Endothelial cell of umbilical vein (primary cell): ENCODE results near the gene KRTAP9-8. TPM values are rescaled to one million over a fixed set of nuclear protein-coding genes. Genes with fewer than 3 reads are reported as not detected.

ENCODE experiments used
- BruUV-seq: library from RNA; stranded (reverse); fragments of 400-500 nt; replicated peaks from 2 replicates; lab custom pipeline; 2021; lab: Mats Ljungman, UMichigan
- CTCF ChIA-PET: fragments of 300-600, 350-600 bp; sonication (Branson Sonifier 250); formaldehyde crosslinking; loops from one replicate; lab custom pipeline; 2021; ENCODE audit warnings: antibody characterized with exemption, inconsistent platforms; lab: Charles Lee
- POLR2A ChIA-PET: fragments of 300-600, 350-600 bp; sonication (Branson Sonifier 250); formaldehyde crosslinking; loops from one replicate; lab custom pipeline; 2021; ENCODE audit warnings: antibody characterized with exemption, inconsistent platforms; lab: Charles Lee
- DNase-seq: peaks from one replicate; pipeline ENCODE4 v3.0.0-alpha.2; 2011; ENCODE audit warnings: low read depth, low spot score
- FAIRE-seq: peaks from 2 replicates; lab custom pipeline; 2011; peaks lifted over from hg19 to GRCh38; lab: Jason Lieb, UNC
- H2AFZ ChIP-seq: 2 replicates; pipeline ENCODE4 v1.6.0; 2012; ENCODE audit warnings: low read depth, low read length, control low read depth, inconsistent platforms
- H3K27ac ChIP-seq: 2 replicates; pipeline ENCODE4 v1.5.1; 2011; ENCODE audit warnings: low read depth, mild to moderate bottlenecking, control low read depth, low read length, moderate library complexity; ENCODE audit not compliant: insufficient read depth
- H3K27me3 ChIP-seq, 2 experiments: 2 replicates each; pipeline versions ENCODE4 v1.6.0 to v1.6.1; 2011; ENCODE audit warnings: low read length in 2 of 2, mixed read lengths in 1 of 2; ENCODE audit not compliant: control insufficient read depth in 2 of 2, insufficient read depth in 2 of 2
- H3K36me3 ChIP-seq, 2 experiments: 2 replicates in 1 of 2; 3 replicates in 1 of 2; pipeline ENCODE4 v1.5.1; 2011; ENCODE audit warnings: low read length in 2 of 2, mild to moderate bottlenecking in 1 of 2, moderate library complexity in 1 of 2; ENCODE audit not compliant: control insufficient read depth in 2 of 2, insufficient read depth in 2 of 2; ENCODE audit errors: extremely low read depth in 1 of 2
- H3K4me1 ChIP-seq: 3 replicates; pipeline ENCODE4 v1.5.1; 2011; ENCODE audit warnings: mild to moderate bottlenecking, low read length; ENCODE audit not compliant: control insufficient read depth, insufficient read depth; ENCODE audit errors: extremely low read depth
- H3K4me2 ChIP-seq: 2 replicates; pipeline ENCODE4 v1.6.1; 2011; ENCODE audit warnings: low read length, control low read depth, mixed read lengths; ENCODE audit not compliant: insufficient read depth
- H3K4me3 ChIP-seq, 3 experiments: fragments of 200-600 bp in 1 of 3; sonication (generic), shearing (Covaris generic) in 1 of 3; replicated peaks in 1 of 3; 2 replicates each; pipeline ENCODE4 v1.5.1; 2011 to 2016; ENCODE audit warnings: control low read depth in 3 of 3, low read length in 3 of 3, mild to moderate bottlenecking in 2 of 3, inconsistent platforms in 1 of 3, low read depth in 1 of 3, moderate library complexity in 1 of 3; ENCODE audit not compliant: insufficient read depth in 1 of 3
- H3K79me2 ChIP-seq: 2 replicates; pipeline ENCODE4 v1.6.0; 2012; ENCODE audit warnings: low read length, inconsistent platforms; ENCODE audit not compliant: control insufficient read depth, insufficient read depth
- H3K9ac ChIP-seq: replicated peaks from 2 replicates; pipeline ENCODE3; 2011; ENCODE audit warnings: low read length, control low read depth; ENCODE audit not compliant: insufficient read depth; ENCODE audit errors: extremely low read depth
- H3K9me1 ChIP-seq: replicated peaks from 3 replicates; pipeline ENCODE4 v1.6.0; 2011; ENCODE audit warnings: mild to moderate bottlenecking, low read length; ENCODE audit not compliant: control insufficient read depth, insufficient read depth; ENCODE audit errors: extremely low read depth
- H3K9me3 ChIP-seq: replicated peaks from 2 replicates; pipeline ENCODE4 v1.5.1; 2012; ENCODE audit warnings: low read length, inconsistent platforms; ENCODE audit not compliant: control insufficient read depth, insufficient read depth
- H4K20me1 ChIP-seq: replicated peaks from 2 replicates; pipeline ENCODE3; 2011; ENCODE audit warnings: mild to moderate bottlenecking, low read length; ENCODE audit not compliant: control insufficient read depth, insufficient read depth; ENCODE audit errors: extremely low read depth
- CTCF ChIP-seq, 2 donors: IDR thresholded peaks; 1 replicate in 1 of 2; 2 replicates in 1 of 2; pipeline ENCODE4 v1.5.1; 2011; ENCODE audit warnings: low read length in 2 of 2, mild to moderate bottlenecking in 2 of 2, moderate library complexity in 2 of 2, control low read depth in 1 of 2, inconsistent platforms in 1 of 2, low read depth in 1 of 2; ENCODE audit not compliant: insufficient read depth in 1 of 2; ENCODE audit errors: extremely low read depth in 1 of 2
- EZH2 ChIP-seq: IDR thresholded peaks from 2 replicates; pipeline ENCODE4 v1.6.1; 2012; ENCODE audit warnings: borderline replicate concordance, low read depth, mild to moderate bottlenecking, moderate library complexity, low read length, inconsistent platforms; ENCODE audit not compliant: severe bottlenecking
- FOS ChIP-seq: IDR thresholded peaks from 2 replicates; pipeline ENCODE4 v1.6.1; 2011; ENCODE audit warnings: mild to moderate bottlenecking, low read length, moderate library complexity, borderline replicate concordance; ENCODE audit not compliant: insufficient read depth
- GATA2 ChIP-seq: IDR thresholded peaks from 2 replicates; pipeline ENCODE4 v1.7.0; 2011; ENCODE audit warnings: low read depth, mild to moderate bottlenecking, moderate library complexity, mixed read lengths, low read length; ENCODE audit not compliant: insufficient read length, insufficient read depth
- JUN ChIP-seq: IDR thresholded peaks from 2 replicates; pipeline ENCODE4 v1.6.1; 2011; ENCODE audit warnings: borderline replicate concordance, low read depth; ENCODE audit not compliant: insufficient read length, insufficient read depth
- MAX ChIP-seq: IDR thresholded peaks from 2 replicates; pipeline ENCODE4 v1.6.1; 2011; ENCODE audit not compliant: insufficient read depth, insufficient read length
- MYC ChIP-seq: IDR thresholded peaks from one replicate; pipeline ENCODE4 v1.6.1; 2011; ENCODE audit warnings: mild to moderate bottlenecking, low read depth, low read length
- POLR2A ChIP-seq: IDR thresholded peaks from 2 replicates; pipeline ENCODE4 v1.6.1; 2012; ENCODE audit warnings: low read depth, mild to moderate bottlenecking, control low read depth, low read length
- POLR2AphosphoS5 ChIP-seq: IDR thresholded peaks from 2 replicates; pipeline ENCODE4 v1.6.1; 2012; ENCODE audit warnings: low read depth, mild to moderate bottlenecking, control low read depth, low read length, moderate library complexity; ENCODE audit not compliant: insufficient read depth
- dilution Hi-C: fragments of 300-500 bp; cut with MboI; formaldehyde crosslinking; loops from one replicate; pipeline ENCODE4 v1.15.0; 2019; ENCODE audit warnings: low sequenced_read_pairs; ENCODE audit not compliant: extremely low pct_ligation_motif_present
- intact Hi-C: fragments of 100-400 bp; cut with micrococcal nuclease; formaldehyde crosslinking; loops from one replicate; pipeline ENCODE4 v1.10.0; 2022
- polyA plus RNA-seq, 4 experiments: library from polyadenylated mRNA; depleted of rRNA in 3 of 4; stranded (reverse) in 3 of 4; unstranded in 1 of 4; fragments of >200 nt; gene quantifications; 2 replicates each; pipeline versions ENCODE4 v1.2.1 to v1.2.3, GENCODE V29; 2011 to 2012; ENCODE audit warnings: missing spikeins in 1 of 4
- total RNA-seq: library from RNA; stranded (reverse); gene quantifications from 2 replicates; pipeline ENCODE4 v1.2.3, GENCODE V29; 2021

The KRTAP9-8 gene
- total and polyA plus RNA-seq, 2 donors (not counting 3 experiments of a cell fraction or from before 2014, with no cell fraction given): not detected

- ChIA-PET POLR2A (no interaction called here), CTCF (no interaction called here)
- H3K9me1 ChIP-seq: no peaks in the 10 kb centered on the region
- intact Hi-C loops (no loop called here), dilution Hi-C loops (no loop called here)
- no peak overlapping the region for H3K27ac ChIP-seq
- no peaks in the 10 kb centered on the region for H3K27me3 ChIP-seq
- no peak overlapping the region for H2AFZ ChIP-seq
- H3K4me2 ChIP-seq: no peak overlapping the region
- no TSS peak for BruUV-seq
- H3K9me3 ChIP-seq: no peaks in the 10 kb centered on the region
- DNase-seq (no peak), FAIRE-seq (no peak)
- no peak for TF ChIP-seq MAX
- TF ChIP-seq JUN: no peak
- TF ChIP-seq GATA2: no peak
- TF ChIP-seq CTCF (IDR thresholded peaks at IDR 0.05; ENCODE audit: extremely low read depth in 1 of 2, insufficient read depth in 1 of 2, low read depth in 1 of 2, low read length in 2 of 2): no peak
- TF ChIP-seq POLR2AphosphoS5: no peak
- no peak for TF ChIP-seq POLR2A
- no peak for TF ChIP-seq MYC
- TF ChIP-seq FOS: no peak
- no peak for TF ChIP-seq EZH2
- H3K9ac ChIP-seq: no peak overlapping the region
- no peak overlapping the region for H3K4me3 ChIP-seq
- no peaks in the 10 kb centered on the region for H3K4me1 ChIP-seq
- no peaks in the 10 kb centered on the region for H3K36me3 ChIP-seq
- no peaks in the 10 kb centered on the region for H3K79me2 ChIP-seq
- H4K20me1 ChIP-seq: no peaks in the 10 kb centered on the region
Measured at GRCh38 chr17:41190328-41190727, 47.5 kb upstream of the KRTAP9-8 start.
